OCI-LY7 (cell line): Measurements from ENCODE around the gene ATOSB. TPM values are rescaled to one million over a fixed set of nuclear protein-coding genes. Genes with fewer than 3 reads are reported as not detected.

Experiments
- BruUV-seq: library from RNA; stranded (reverse); fragments of 400-500 nt; replicated peaks from 2 replicates; lab custom pipeline; 2021; lab: Mats Ljungman, UMichigan
- CTCF ChIA-PET: fragments of 300-600 bp; sonication (Branson Sonifier 250); formaldehyde crosslinking; loops from one replicate; lab custom pipeline; 2022; ENCODE audit warnings: antibody characterized with exemption; ENCODE audit not compliant: unreplicated experiment; lab: Charles Lee
- POLR2A ChIA-PET: fragments of 300-600 bp; sonication (Branson Sonifier 250); formaldehyde crosslinking; loops from one replicate; lab custom pipeline; 2022; ENCODE audit warnings: antibody characterized with exemption; lab: Charles Lee
- DNase-seq: peaks from one replicate; pipeline ENCODE4 v3.0.0-alpha.2; 2015; ENCODE audit warnings: low spot score
- H2AFZ ChIP-seq: fragments of 200-600 bp; sonication (generic), shearing (Covaris generic); 2 replicates; pipeline ENCODE4 v1.6.1; 2014; ENCODE audit warnings: mild to moderate bottlenecking, antibody characterized with exemption, low read length, moderate library complexity
- H3K27ac ChIP-seq: fragments of 200-600 bp; sonication (generic); 2 replicates; pipeline ENCODE4 v1.5.1; 2014; ENCODE audit warnings: mixed run types, low read depth, mild to moderate bottlenecking, moderate library complexity, low read length, inconsistent platforms; ENCODE audit not compliant: poor library complexity, severe bottlenecking
- H3K36me3 ChIP-seq: fragments of 200-600 bp; sonication (generic); 2 replicates; pipeline ENCODE4 v1.6.1; 2014; ENCODE audit warnings: mild to moderate bottlenecking, antibody characterized with exemption, low read length, moderate library complexity, mixed read lengths; ENCODE audit not compliant: insufficient read depth
- H3K4me1 ChIP-seq: fragments of 200-600 bp; sonication (generic); 2 replicates; pipeline ENCODE4 v1.5.1; 2014; ENCODE audit warnings: mild to moderate bottlenecking, low read length; ENCODE audit not compliant: insufficient read depth, poor library complexity, severe bottlenecking
- H3K4me2 ChIP-seq: fragments of 200-600 bp; sonication (generic); 2 replicates; pipeline ENCODE4 v1.6.1; 2014; ENCODE audit warnings: mild to moderate bottlenecking, low read length
- H3K4me3 ChIP-seq: fragments of 200-600 bp; sonication (generic); 2 replicates; pipeline ENCODE4 v1.5.1; 2014; ENCODE audit warnings: mild to moderate bottlenecking, low read depth, low read length; ENCODE audit not compliant: poor library complexity, severe bottlenecking
- H3K79me2 ChIP-seq: fragments of 200-600 bp; sonication (generic); 2 replicates; pipeline ENCODE4 v1.6.1; 2016; ENCODE audit warnings: low read depth, mild to moderate bottlenecking, low read length, moderate library complexity, mixed read lengths; ENCODE audit not compliant: insufficient read depth
- H3K9me2 ChIP-seq: fragments of 200-600 bp; sonication (generic); 2 replicates; pipeline ENCODE4 v1.6.1; 2016; ENCODE audit warnings: mild to moderate bottlenecking, low read length, mixed read lengths; ENCODE audit not compliant: insufficient read depth
- H3K9me3 ChIP-seq: fragments of 200-600 bp; sonication (generic); 2 replicates; pipeline ENCODE4 v1.6.1; 2014; ENCODE audit warnings: mild to moderate bottlenecking, mixed run types, low read length, mixed read lengths
- H4K20me1 ChIP-seq: fragments of 200-600 bp; sonication (generic); 2 replicates; pipeline ENCODE4 v1.6.1; 2014; ENCODE audit warnings: mild to moderate bottlenecking, antibody characterized with exemption, low read length, moderate library complexity, mixed read lengths; ENCODE audit not compliant: insufficient read depth
- EZH2phosphoT487 ChIP-seq: fragments of 200-600 bp; sonication (generic); IDR thresholded peaks from 2 replicates; pipeline ENCODE4 v1.6.1; 2018; ENCODE audit warnings: low read depth, borderline replicate concordance, mild to moderate bottlenecking, mixed run types, antibody characterized with exemption, low read length, moderate library complexity, mixed read lengths
- intact Hi-C: fragments of 100-400 bp; cut with micrococcal nuclease; formaldehyde crosslinking; loops from one replicate; pipeline ENCODE4 v1.10.0; 2022; ENCODE audit not compliant: unreplicated experiment
- total RNA-seq, 2 experiments: library from RNA; depleted of rRNA in 1 of 2; stranded (reverse); fragments of >200 nt in 1 of 2; shearing (Covaris generic) in 1 of 2; gene quantifications; 2 replicates each; pipeline ENCODE4 v1.2.3, GENCODE V29; 2014 to 2022
- TF ChIP-seq, protein P1 (sequence below): fragments of 200-600 bp; sonication (generic); conservative IDR thresholded peaks from 2 replicates; pipeline ENCODE4 v1.5.1; 2014; ENCODE audit warnings: mild to moderate bottlenecking, antibody characterized with exemption, low read length, moderate library complexity, mixed read lengths

Gene ATOSB
- total RNA-seq, 2 experiments from 2014 or later, result 1.4 to 4.7 TPM

DNA sequence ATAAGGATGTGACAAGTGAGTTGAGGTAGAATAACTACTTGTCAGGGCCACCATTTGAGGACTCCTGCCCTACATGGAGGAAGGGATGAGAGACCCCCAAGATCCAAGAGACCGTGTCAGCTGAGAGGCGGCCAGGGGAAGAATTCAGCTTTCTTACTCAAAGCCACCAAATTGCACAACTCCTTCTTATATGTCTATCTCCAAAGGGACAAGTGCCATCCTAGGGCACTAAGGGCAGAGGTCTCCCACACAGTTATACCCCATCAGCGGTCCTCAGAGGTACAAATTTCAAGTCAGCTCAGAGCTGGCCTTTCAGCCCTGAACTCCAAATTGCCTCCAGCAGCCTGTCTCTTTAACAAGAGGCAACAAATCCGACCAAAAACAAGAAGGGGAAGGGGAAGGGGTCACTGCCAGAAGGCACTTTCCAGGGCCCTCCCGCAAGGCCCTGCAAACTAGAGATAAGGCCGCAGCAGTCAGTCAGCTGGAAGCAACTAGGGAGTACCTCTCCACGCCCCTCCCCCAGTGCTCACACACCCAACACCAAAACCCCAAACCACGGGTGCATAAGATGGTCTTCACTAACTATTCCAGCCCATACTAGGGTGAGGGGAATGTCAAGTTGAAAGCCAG, 6.6 kb downstream of the ATOSB start:
- Histone ChIP-seq H4K20me1 (no peaks in the 10 kb centered on the region), H3K79me2 (no peaks in the 10 kb centered on the region), H3K4me3 (no peak overlapping the region), H3K36me3 (no peaks in the 10 kb centered on the region), H3K4me2 (no peak overlapping the region), H3K9me3 (no peaks in the 10 kb centered on the region), H3K27ac (no peak overlapping the region), H3K4me1 (peaks cover 22% of the 10 kb centered on the region), H2AFZ (no peak overlapping the region), H3K9me2 (no peaks in the 10 kb centered on the region)
- DNase-seq, result no peak
- ChIA-PET CTCF (no interaction called here), POLR2A (interaction anchor here (0.6 to 1.0 kb wide), 2 partner anchors 37 to 524 kb away, joined by 3 to 9 read pairs; no protein-coding TSS in a partner anchor)
- no peak for TF ChIP-seq EZH2phosphoT487
- TF ChIP-seq, protein P1, sequence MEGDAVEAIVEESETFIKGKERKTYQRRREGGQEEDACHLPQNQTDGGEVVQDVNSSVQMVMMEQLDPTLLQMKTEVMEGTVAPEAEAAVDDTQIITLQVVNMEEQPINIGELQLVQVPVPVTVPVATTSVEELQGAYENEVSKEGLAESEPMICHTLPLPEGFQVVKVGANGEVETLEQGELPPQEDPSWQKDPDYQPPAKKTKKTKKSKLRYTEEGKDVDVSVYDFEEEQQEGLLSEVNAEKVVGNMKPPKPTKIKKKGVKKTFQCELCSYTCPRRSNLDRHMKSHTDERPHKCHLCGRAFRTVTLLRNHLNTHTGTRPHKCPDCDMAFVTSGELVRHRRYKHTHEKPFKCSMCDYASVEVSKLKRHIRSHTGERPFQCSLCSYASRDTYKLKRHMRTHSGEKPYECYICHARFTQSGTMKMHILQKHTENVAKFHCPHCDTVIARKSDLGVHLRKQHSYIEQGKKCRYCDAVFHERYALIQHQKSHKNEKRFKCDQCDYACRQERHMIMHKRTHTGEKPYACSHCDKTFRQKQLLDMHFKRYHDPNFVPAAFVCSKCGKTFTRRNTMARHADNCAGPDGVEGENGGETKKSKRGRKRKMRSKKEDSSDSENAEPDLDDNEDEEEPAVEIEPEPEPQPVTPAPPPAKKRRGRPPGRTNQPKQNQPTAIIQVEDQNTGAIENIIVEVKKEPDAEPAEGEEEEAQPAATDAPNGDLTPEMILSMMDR, result no peak
- BruUV-seq, result no TSS peak
- intact Hi-C loops, result no loop called here

DNA sequence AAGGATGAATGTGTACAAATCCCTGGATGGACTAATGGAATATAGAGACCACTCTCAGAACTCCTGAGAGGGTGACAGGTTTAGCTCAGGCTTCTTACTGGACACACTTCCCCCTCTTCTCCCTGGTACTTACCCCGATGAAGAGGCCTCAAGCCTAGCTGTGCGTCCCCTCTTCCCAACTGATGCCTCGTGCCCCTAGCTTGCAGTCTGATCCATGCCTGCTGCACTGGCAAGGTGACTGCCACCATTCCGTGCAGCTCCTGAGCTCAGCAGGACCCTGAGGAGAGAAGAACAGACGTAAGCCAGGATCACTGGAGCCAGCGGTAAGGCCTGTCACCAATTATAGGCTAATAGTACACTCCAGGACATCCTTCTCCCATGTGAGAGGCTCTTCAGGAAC, 7.2 kb downstream of the ATOSB start:
- intact Hi-C loops, result no loop called here
- Histone ChIP-seq H3K4me3 (no peak overlapping the region), H2AFZ (no peak overlapping the region), H3K36me3 (no peaks in the 10 kb centered on the region), H3K4me2 (no peak overlapping the region), H3K27ac (no peak overlapping the region), H3K9me2 (no peaks in the 10 kb centered on the region), H3K9me3 (no peaks in the 10 kb centered on the region), H3K4me1 (peaks cover 21% of the 10 kb centered on the region), H4K20me1 (no peaks in the 10 kb centered on the region), H3K79me2 (no peaks in the 10 kb centered on the region)
- TF ChIP-seq, protein P1, result no peak
- no peak for TF ChIP-seq EZH2phosphoT487
- ChIA-PET POLR2A (no interaction called here), CTCF (no interaction called here)
- BruUV-seq, result no TSS peak
- DNase-seq, result no peak
